HEK293 (cell line): ENCODE measurements around the gene ERCC6.

Experiments used
- CTCF ChIA-PET: fragments of 350-600 bp; formaldehyde crosslinking; extraction: SDS; loops from one replicate; lab custom pipeline; 2021; ENCODE audit warnings: antibody characterized with exemption; lab: Yijun Ruan, JAX
- POLR2A ChIA-PET: fragments of 300-600 bp; formaldehyde crosslinking; extraction: SDS; loops from one replicate; lab custom pipeline; 2020; ENCODE audit warnings: antibody characterized with exemption, inconsistent platforms; lab: Yijun Ruan, JAX
- H3K27ac ChIP-seq: fragments of 200-500 bp; sonication (Bioruptor generic); 2 replicates; pipeline ENCODE4 v1.5.1; 2014; ENCODE audit warnings: low read depth, low read length, control low read depth, inconsistent platforms; ENCODE audit errors: extremely low read depth
- H3K36me3 ChIP-seq, 2 experiments: fragments of 200-500 bp in 1 of 2; sonication (Bioruptor generic) in 1 of 2; 1 replicate in 1 of 2; 2 replicates in 1 of 2; pipeline ENCODE4 v1.5.1; 2014 to 2017; ENCODE audit warnings: inconsistent platforms in 2 of 2, low read length in 2 of 2; ENCODE audit not compliant: control insufficient read depth in 2 of 2, insufficient read depth in 1 of 2
- H3K4me1 ChIP-seq: fragments of 200-500 bp; sonication (Bioruptor generic); 2 replicates; pipeline ENCODE4 v1.5.1; 2014; ENCODE audit warnings: mild to moderate bottlenecking, low read length, inconsistent platforms; ENCODE audit not compliant: control insufficient read depth, insufficient read depth
- H3K4me3 ChIP-seq: 2 replicates; pipeline ENCODE4 v1.5.1; 2011; ENCODE audit warnings: low read depth, mild to moderate bottlenecking, control low read depth, low read length, moderate library complexity
- H3K9me3 ChIP-seq: fragments of 200-500 bp; sonication (Bioruptor generic); 2 replicates; pipeline ENCODE4 v1.5.1; 2014; ENCODE audit warnings: low read depth, low read length, inconsistent platforms; ENCODE audit not compliant: control insufficient read depth, insufficient read depth
- EGR2 ChIP-seq: fragments of 450-650 bp; formaldehyde crosslinking; IDR thresholded peaks from 2 replicates; pipeline ENCODE4 v1.5.1; 2016; ENCODE audit warnings: low read depth, missing biosample characterization, missing genetic modification characterization
- GFI1B ChIP-seq: fragments of 450-650 bp; formaldehyde crosslinking; IDR thresholded peaks from 2 replicates; pipeline ENCODE4 v1.5.1; 2016; ENCODE audit warnings: missing biosample characterization, missing genetic modification characterization
- KLF10 ChIP-seq: fragments of 450-650 bp; IDR thresholded peaks from 2 replicates; pipeline ENCODE4 v1.5.1; 2018; ENCODE audit warnings: missing biosample characterization, mild to moderate bottlenecking, missing genetic modification characterization
- ZBTB21 ChIP-seq: fragments of 450-650 bp; formaldehyde crosslinking; IDR thresholded peaks from 2 replicates; pipeline ENCODE4 v1.5.1; 2017; ENCODE audit warnings: missing biosample characterization, missing genetic modification characterization
- ZNF146 ChIP-seq: fragments of 450-650 bp; formaldehyde crosslinking; IDR thresholded peaks from 2 replicates; pipeline ENCODE4 v1.5.1; 2016; ENCODE audit warnings: missing biosample characterization, missing genetic modification characterization
- ZNF416 ChIP-seq: fragments of 450-650 bp; formaldehyde crosslinking; IDR thresholded peaks from 2 replicates; pipeline ENCODE4 v1.5.1; 2016; ENCODE audit warnings: missing biosample characterization, missing genetic modification characterization
- ZNF514 ChIP-seq: fragments of 450-650 bp; formaldehyde crosslinking; IDR thresholded peaks from 2 replicates; pipeline ENCODE4 v1.5.1; 2016; ENCODE audit warnings: missing biosample characterization, missing genetic modification characterization
- ZNF571 ChIP-seq: fragments of 450-650 bp; formaldehyde crosslinking; IDR thresholded peaks from 2 replicates; pipeline ENCODE4 v1.5.0; 2017; ENCODE audit warnings: missing biosample characterization, missing genetic modification characterization
- ZNF670 ChIP-seq: fragments of 450-650 bp; formaldehyde crosslinking; IDR thresholded peaks from 2 replicates; pipeline ENCODE4 v1.5.1; 2016; ENCODE audit warnings: missing biosample characterization, missing genetic modification characterization, low read depth
- ZXDB ChIP-seq: fragments of 450-650 bp; formaldehyde crosslinking; IDR thresholded peaks from 2 replicates; pipeline ENCODE4 v1.5.1; 2016; ENCODE audit warnings: missing biosample characterization, missing genetic modification characterization
- TF ChIP-seq, protein P1 (sequence below): fragments of 450-650 bp; IDR thresholded peaks from 2 replicates; pipeline ENCODE4 v1.5.1; 2018; ENCODE audit warnings: missing biosample characterization, missing genetic modification characterization
- TF ChIP-seq, protein P2 (sequence below): fragments of 450-650 bp; formaldehyde crosslinking; IDR thresholded peaks from 2 replicates; pipeline ENCODE4 v1.5.1; 2016; ENCODE audit warnings: missing biosample characterization, missing genetic modification characterization

The ERCC6 gene

DNA sequence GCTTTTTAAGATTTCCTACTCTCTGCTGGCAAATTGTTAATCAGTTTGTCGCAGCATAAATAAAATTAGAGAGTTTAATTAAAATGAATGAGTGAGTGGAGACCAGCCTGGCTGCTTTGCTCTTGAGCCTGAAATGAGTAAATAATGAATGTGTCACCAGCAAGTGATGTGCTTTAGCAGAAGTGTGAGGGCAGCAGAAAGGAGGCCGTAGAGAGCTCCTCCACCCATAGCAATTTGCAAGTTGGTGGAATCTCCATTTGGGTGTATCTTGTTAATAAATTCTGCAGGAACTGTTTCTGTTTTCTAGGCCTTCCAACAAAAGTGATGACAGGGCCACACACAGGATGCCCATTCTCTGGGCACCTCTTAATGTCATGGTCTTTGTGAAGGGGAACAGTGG is 18.8 kb upstream of the ERCC6 start (continued):
- no peak for TF ChIP-seq ZNF670

GRCh38 chr10:49556723-49557122 is 17.8 kb upstream of the ERCC6 start:
- POLR2A ChIA-PET = no interaction called here
- H3K36me3 ChIP-seq = no peaks in the 10 kb centered on the region
- no peak for TF ChIP-seq ZNF146
- TF ChIP-seq, all 188 proteins: peak for 0
- Histone ChIP-seq H3K27ac (no peak overlapping the region), H3K4me3 (no peak overlapping the region), H3K9me3 (no peaks in the 10 kb centered on the region), H3K4me1 (no peaks in the 10 kb centered on the region)
- CTCF ChIA-PET = interaction anchor here (0.6 kb wide), 1 partner anchor 900 kb away, joined by 4 read pairs; no protein-coding TSS in a partner anchor

- CTCF ChIA-PET = interaction anchor here (0.8 to 1.8 kb wide), 2 partner anchors 40 to 41 kb away, joined by 4 to 5 read pairs; no protein-coding TSS in a partner anchor
- POLR2A ChIA-PET = interaction anchor here (2.3 kb wide), 1 partner anchor 13 kb away, joined by 11 read pairs; the partner anchor contains the start of gene ERCC6
- no peaks in the 10 kb centered on the region for H3K36me3 ChIP-seq
- TF ChIP-seq, protein P1, sequence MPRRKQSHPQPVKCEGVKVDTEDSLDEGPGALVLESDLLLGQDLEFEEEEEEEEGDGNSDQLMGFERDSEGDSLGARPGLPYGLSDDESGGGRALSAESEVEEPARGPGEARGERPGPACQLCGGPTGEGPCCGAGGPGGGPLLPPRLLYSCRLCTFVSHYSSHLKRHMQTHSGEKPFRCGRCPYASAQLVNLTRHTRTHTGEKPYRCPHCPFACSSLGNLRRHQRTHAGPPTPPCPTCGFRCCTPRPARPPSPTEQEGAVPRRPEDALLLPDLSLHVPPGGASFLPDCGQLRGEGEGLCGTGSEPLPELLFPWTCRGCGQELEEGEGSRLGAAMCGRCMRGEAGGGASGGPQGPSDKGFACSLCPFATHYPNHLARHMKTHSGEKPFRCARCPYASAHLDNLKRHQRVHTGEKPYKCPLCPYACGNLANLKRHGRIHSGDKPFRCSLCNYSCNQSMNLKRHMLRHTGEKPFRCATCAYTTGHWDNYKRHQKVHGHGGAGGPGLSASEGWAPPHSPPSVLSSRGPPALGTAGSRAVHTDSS (tag by site-specific recombination) = 0 out of 2 replicates have a peak, but pooled peaks have one; percentile 30
- TF ChIP-seq ZNF514 (tag by site-specific recombination) = no peak
- TF ChIP-seq, all 188 proteins: peak for 1
- Histone ChIP-seq H3K4me1 (no peaks in the 10 kb centered on the region), H3K4me3 (no peak overlapping the region), H3K9me3 (no peaks in the 10 kb centered on the region), H3K27ac (no peak overlapping the region)
Observed at GRCh38 chr10:49552277-49552676, 13.4 kb upstream of the ERCC6 start.

- Histone ChIP-seq H3K4me3 (no peak overlapping the region), H3K36me3 (no peaks in the 10 kb centered on the region), H3K9me3 (no peaks in the 10 kb centered on the region), H3K4me1 (no peaks in the 10 kb centered on the region), H3K27ac (no peak overlapping the region)
- POLR2A ChIA-PET = interaction anchor here (0.6 to 2.3 kb wide), 2 partner anchors 12 to 929 kb away, joined by 4 to 11 read pairs; partner anchors contain the start of gene ERCC6
- CTCF ChIA-PET = interaction anchor here (0.9 to 1.0 kb wide), 2 partner anchors 11 to 674 kb away, joined by 3 read pairs; partner anchors contain the start of gene ERCC6
- TF ChIP-seq ZNF416 = no peak
- TF ChIP-seq, protein P1 (tag by site-specific recombination) = no peak
- no peak for TF ChIP-seq ZNF571
- TF ChIP-seq EGR2 (tag by site-specific recombination) = no peak
- no peak for TF ChIP-seq ZXDB (tag by site-specific recombination)
- TF ChIP-seq ZBTB21 (tag by site-specific recombination) = no peak
- no peak for TF ChIP-seq GFI1B (tag by site-specific recombination)
- TF ChIP-seq KLF10 = no peak
- TF ChIP-seq, protein P2, sequence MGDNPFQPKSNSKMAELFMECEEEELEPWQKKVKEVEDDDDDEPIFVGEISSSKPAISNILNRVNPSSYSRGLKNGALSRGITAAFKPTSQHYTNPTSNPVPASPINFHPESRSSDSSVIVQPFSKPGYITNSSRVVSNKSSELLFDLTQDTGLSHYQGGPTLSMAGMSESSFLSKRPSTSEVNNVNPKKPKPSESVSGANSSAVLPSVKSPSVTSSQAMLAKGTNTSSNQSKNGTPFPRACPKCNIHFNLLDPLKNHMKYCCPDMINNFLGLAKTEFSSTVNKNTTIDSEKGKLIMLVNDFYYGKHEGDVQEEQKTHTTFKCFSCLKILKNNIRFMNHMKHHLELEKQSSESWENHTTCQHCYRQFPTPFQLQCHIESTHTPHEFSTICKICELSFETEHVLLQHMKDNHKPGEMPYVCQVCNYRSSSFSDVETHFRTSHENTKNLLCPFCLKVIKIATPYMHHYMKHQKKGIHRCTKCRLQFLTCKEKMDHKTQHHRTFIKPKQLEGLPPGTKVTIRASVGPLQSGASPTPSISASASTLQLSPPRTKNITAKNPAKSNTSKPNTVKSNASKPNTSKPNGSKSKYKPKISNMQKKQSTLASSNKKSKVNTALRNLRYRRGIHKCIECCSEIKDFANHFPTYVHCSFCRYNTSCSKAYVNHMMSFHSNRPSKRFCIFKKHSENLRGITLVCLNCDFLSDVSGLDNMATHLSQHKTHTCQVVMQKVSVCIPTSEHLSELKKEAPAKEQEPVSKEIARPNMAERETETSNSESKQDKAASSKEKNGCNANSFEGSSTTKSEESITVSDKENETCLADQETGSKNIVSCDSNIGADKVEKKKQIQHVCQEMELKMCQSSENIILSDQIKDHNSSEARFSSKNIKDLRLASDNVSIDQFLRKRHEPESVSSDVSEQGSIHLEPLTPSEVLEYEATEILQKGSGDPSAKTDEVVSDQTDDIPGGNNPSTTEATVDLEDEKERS (tag by site-specific recombination) = no peak
Observed at GRCh38 chr10:49550563-49550962, 11.6 kb upstream of the ERCC6 start.
